B cell (primary cell): ENCODE data around the gene SDF2. TPM values are rescaled to one million over a fixed set of nuclear protein-coding genes. Genes with fewer than 3 reads are reported as not detected.

Experiments
- ATAC-seq: fragments of 200-7000 bp; cut with Tn5 transposase; one replicate; pipeline ENCODE4 v1.10.0; 2021; ENCODE audit warnings: low read depth, mild to moderate bottlenecking, moderate number of reproducible peaks, moderate library complexity
- CTCF ChIA-PET: fragments of 350-600 bp; sonication (Branson Sonifier 250); formaldehyde crosslinking; loops from one replicate; lab custom pipeline; 2021; ENCODE audit warnings: antibody characterized with exemption, inconsistent platforms; lab: Charles Lee
- POLR2A ChIA-PET: fragments of 350-600 bp; sonication (Branson Sonifier 250); formaldehyde crosslinking; loops from one replicate; lab custom pipeline; 2021; ENCODE audit warnings: antibody characterized with exemption; lab: Charles Lee
- DNase-seq: peaks from one replicate; pipeline ENCODE4 v3.0.0; 2013
- H2AFZ ChIP-seq: 2 replicates; pipeline ENCODE4 v1.6.1; 2012; ENCODE audit warnings: mild to moderate bottlenecking, low read depth, low read length; ENCODE audit not compliant: insufficient read depth, poor library complexity, severe bottlenecking
- H3K27ac ChIP-seq, 2 donors: 1 replicate in 1 of 2; 2 replicates in 1 of 2; pipeline ENCODE4 v1.5.1; 2012 to 2013; ENCODE audit warnings: low read length in 2 of 2, mild to moderate bottlenecking in 2 of 2, moderate library complexity in 1 of 2
- H3K27me3 ChIP-seq, 4 experiments: fragments of 200-600 bp in 1 of 4; sonication (generic) in 1 of 4; replicated peaks in 1 of 4; 1 replicate in 2 of 4; 2 replicates in 2 of 4; pipeline versions ENCODE4 v1.6.1 to v1.7.0; 2013 to 2016; ENCODE audit warnings: low read length in 3 of 4, mild to moderate bottlenecking in 2 of 4, mixed read lengths in 1 of 4, moderate library complexity in 1 of 4; ENCODE audit not compliant: insufficient read depth in 4 of 4, control insufficient read depth in 3 of 4; ENCODE audit errors: control extremely low read depth in 1 of 4
- H3K36me3 ChIP-seq, 2 experiments: replicated peaks in 1 of 2; 1 replicate in 1 of 2; 2 replicates in 1 of 2; pipeline versions ENCODE4 v1.6.1 to v1.7.1; 2013; ENCODE audit warnings: low read length in 1 of 2; ENCODE audit not compliant: insufficient read depth in 2 of 2, control insufficient read depth in 1 of 2; ENCODE audit errors: control extremely low read depth in 1 of 2, extremely low read depth in 1 of 2
- H3K4me1 ChIP-seq, 2 donors: fragments of 200-600 bp in 1 of 2; sonication (generic) in 1 of 2; 1 replicate in 1 of 2; 2 replicates in 1 of 2; pipeline versions ENCODE4 v1.5.1 to v1.6.1; 2013 to 2017; ENCODE audit warnings: low read length in 2 of 2; ENCODE audit not compliant: control insufficient read depth in 2 of 2, insufficient read depth in 2 of 2
- H3K4me2 ChIP-seq: replicated peaks from 2 replicates; pipeline ENCODE3; 2012; ENCODE audit warnings: mild to moderate bottlenecking, low read depth, low read length; ENCODE audit not compliant: poor library complexity, severe bottlenecking
- H3K4me3 ChIP-seq, 5 experiments: fragments of 200-600 bp in 1 of 5; sonication (generic) in 1 of 5; 1 replicate in 3 of 5; 2 replicates in 2 of 5; pipeline versions ENCODE4 v1.5.1 to v1.7.0; 2011 to 2016; ENCODE audit warnings: low read length in 4 of 5, mild to moderate bottlenecking in 4 of 5, low read depth in 2 of 5, control low read depth in 1 of 5, moderate library complexity in 1 of 5; ENCODE audit not compliant: insufficient read depth in 1 of 5; ENCODE audit errors: control extremely low read depth in 1 of 5, extremely low read depth in 1 of 5
- H3K79me2 ChIP-seq: fragments of 200-600 bp; sonication (generic); one replicate; pipeline ENCODE4 v1.6.0; 2016; ENCODE audit warnings: low read length; ENCODE audit not compliant: control insufficient read depth, insufficient read depth
- H3K9ac ChIP-seq: fragments of 200-600 bp; sonication (generic); 2 replicates; pipeline ENCODE4 v1.6.1; 2017; ENCODE audit warnings: mild to moderate bottlenecking, low read length, moderate library complexity
- H3K9me3 ChIP-seq, 3 donors: one replicate each; pipeline versions ENCODE4 v1.6.1 to v1.7.1; 2013; ENCODE audit warnings: low read length in 2 of 3; ENCODE audit not compliant: control insufficient read depth in 2 of 3, insufficient read depth in 1 of 3; ENCODE audit errors: control extremely low read depth in 1 of 3
- H4K20me1 ChIP-seq: 2 replicates; pipeline ENCODE4 v1.6.0; 2012; ENCODE audit warnings: mild to moderate bottlenecking, low read length; ENCODE audit not compliant: insufficient read depth, control insufficient read depth, poor library complexity, severe bottlenecking
- H3K27ac Mint-ChIP-seq: one replicate; pipeline ENCODE4 v1.8.0; 2021; ENCODE audit warnings: mixed read lengths
- H3K27me3 Mint-ChIP-seq: one replicate; pipeline ENCODE4 v1.8.0; 2021; ENCODE audit warnings: mixed read lengths
- H3K4me1 Mint-ChIP-seq: one replicate; pipeline ENCODE4 v1.8.0; 2021; ENCODE audit warnings: mixed read lengths
- H3K4me3 Mint-ChIP-seq: one replicate; pipeline ENCODE4 v1.8.0; 2021; ENCODE audit warnings: mixed read lengths
- H3K9me3 Mint-ChIP-seq: one replicate; pipeline ENCODE4 v1.8.0; 2022; ENCODE audit warnings: mixed read lengths; ENCODE audit not compliant: insufficient read depth
- CTCF ChIP-seq: fragments of 200-600 bp; IDR thresholded peaks from one replicate; pipeline ENCODE4 v1.8.0; 2022; ENCODE audit warnings: antibody characterized with exemption, mild to moderate bottlenecking
- EZH2 ChIP-seq: IDR thresholded peaks from 2 replicates; pipeline ENCODE4 v1.6.1; 2012; ENCODE audit warnings: borderline replicate concordance, low read depth, mild to moderate bottlenecking, moderate library complexity, low read length; ENCODE audit not compliant: insufficient read depth, poor library complexity, severe bottlenecking
- WGBS: methylation state at CpG from one replicate; pipeline ENCODE4 v1.1.5; 2013; ENCODE audit warnings: missing lambda C conversion rate; ENCODE audit not compliant: insufficient coverage; 5-methylcytosine and 5-hydroxymethylcytosine counted together
- intact Hi-C: fragments of 100-400 bp; cut with micrococcal nuclease; formaldehyde crosslinking; loops from one replicate; pipeline ENCODE4 v1.10.0; 2022
- polyA plus RNA-seq: library from polyadenylated mRNA; depleted of rRNA; stranded (reverse); fragments of >200 nt; gene quantifications from 2 replicates; pipeline ENCODE4 v1.2.3, GENCODE V29; 2012
- total RNA-seq, 2 donors: library from RNA; stranded (reverse); fragments of 120-200 nt in 1 of 2; gene quantifications; 1 replicate in 1 of 2; 2 replicates in 1 of 2; pipeline versions ENCODE4 v1.2.3 to v1.2.4, GENCODE V29; 2013 to 2022

SDF2 gene
- total and polyA plus RNA-seq, 2 donors (not counting 1 experiment from before 2014, with no cell fraction given), result 32.6 to 40.4 TPM

GRCh38 chr17:28682655-28683054 is 20.9 kb upstream of the SDF2 start:
- Mint-ChIP-seq H3K9me3 (no peaks in the 10 kb centered on the region), H3K4me3 (no peak overlapping the region), H3K27me3 (no peaks in the 10 kb centered on the region), H3K4me1 (no peaks in the 10 kb centered on the region), H3K27ac (no peak overlapping the region)
- Histone ChIP-seq H3K4me1 (no peaks in the 10 kb centered on the region), H3K9ac (no peak overlapping the region), H3K79me2 (no peaks in the 10 kb centered on the region), H3K27me3 (no peaks in the 10 kb centered on the region), H3K9me3 (no peaks in the 10 kb centered on the region), H3K36me3 (peaks cover 6 to 94% of the 10 kb centered on the region in 2 experiments), H3K4me3 (no peak overlapping the region), H4K20me1 (no peaks in the 10 kb centered on the region), H3K4me2 (no peak overlapping the region), H3K27ac (no peak overlapping the region), H2AFZ (no peak overlapping the region)
- ChIA-PET CTCF (no interaction called here), POLR2A (no interaction called here)
- ATAC-seq (no peak), DNase-seq (no peak)
- intact Hi-C loops, result no loop called here
- WGBS, result 99% methylated on average over 11 of the region's 11 CpGs
- no peak for TF ChIP-seq CTCF
- no peak for TF ChIP-seq EZH2

GRCh38 chr17:28675980-28676379 is 14.3 kb upstream of the SDF2 start:
- intact Hi-C loops, result no loop called here
- H3K9me3 Mint-ChIP-seq, result no peaks in the 10 kb centered on the region
- Histone ChIP-seq H3K4me1 (no peaks in the 10 kb centered on the region), H3K27ac (no peak overlapping the region), H2AFZ (no peak overlapping the region), H4K20me1 (peaks cover 10% of the 10 kb centered on the region), H3K9me3 (no peaks in the 10 kb centered on the region), H3K79me2 (peaks cover 25% of the 10 kb centered on the region), H3K4me3 (no peak overlapping the region), H3K4me2 (no peak overlapping the region), H3K36me3 (peaks cover 3 to 94% of the 10 kb centered on the region in 2 experiments), H3K9ac (no peak overlapping the region), H3K27me3 (no peaks in the 10 kb centered on the region)
- CTCF ChIA-PET, result interaction anchor here (1.2 to 3.4 kb wide), 3 partner anchors 14 to 32 kb away, joined by 4 to 11 read pairs (median 6); partner anchors contain the start of genes BLTP2, SDF2 and SUPT6H
- no peaks in the 10 kb centered on the region for H3K27me3 Mint-ChIP-seq
- POLR2A ChIA-PET, result no interaction called here
- no peaks in the 10 kb centered on the region for H3K4me1 Mint-ChIP-seq
- peak overlapping the region; percentile 16 for H3K27ac Mint-ChIP-seq
- DNase-seq, result peak; percentile 27
- WGBS, result 100% methylated on average over 3 of the region's 7 CpGs
- H3K4me3 Mint-ChIP-seq, result no peak overlapping the region
- peak; percentile 45 for TF ChIP-seq CTCF
- no peak for TF ChIP-seq EZH2
- ATAC-seq, result no peak
